Activated naive CD8-positive, alpha-beta T cell (primary cell): ENCODE data around the gene CD200.

Experiments used
- H3K27ac Mint-ChIP-seq: one replicate; pipeline ENCODE4 v1.8.0; 2021; ENCODE audit warnings: mixed read lengths
- H3K27me3 Mint-ChIP-seq: one replicate; pipeline ENCODE4 v1.8.0; 2021; ENCODE audit warnings: mixed read lengths
- H3K36me3 Mint-ChIP-seq: one replicate; pipeline ENCODE4 v1.8.0; 2021; ENCODE audit warnings: mixed read lengths
- H3K4me1 Mint-ChIP-seq: one replicate; pipeline ENCODE4 v1.8.0; 2021; ENCODE audit warnings: low read depth, mixed read lengths
- H3K4me3 Mint-ChIP-seq: one replicate; pipeline ENCODE4 v1.8.0; 2021; ENCODE audit warnings: mild to moderate bottlenecking, mixed read lengths
- H3K9me3 Mint-ChIP-seq: one replicate; pipeline ENCODE4 v1.8.0; 2021; ENCODE audit warnings: low read depth, mixed read lengths

Gene CD200

GRCh38 chr3:112315791-112316190 is 17.2 kb upstream of the CD200 start:
- Mint-ChIP-seq H3K4me1 (no peaks in the 10 kb centered on the region), H3K4me3 (no peak overlapping the region), H3K27ac (no peak overlapping the region), H3K9me3 (no peaks in the 10 kb centered on the region), H3K27me3 (no peaks in the 10 kb centered on the region), H3K36me3 (no peaks in the 10 kb centered on the region)

- Mint-ChIP-seq H3K27ac (no peak overlapping the region), H3K4me1 (no peaks in the 10 kb centered on the region), H3K27me3 (peaks cover 4% of the 10 kb centered on the region), H3K4me3 (no peak overlapping the region), H3K9me3 (no peaks in the 10 kb centered on the region), H3K36me3 (no peaks in the 10 kb centered on the region)
Observed at GRCh38 chr3:112319516-112320276, 13.3 kb upstream of the CD200 start.

- no peaks in the 10 kb centered on the region for H3K9me3 Mint-ChIP-seq
- no peak overlapping the region for H3K4me3 Mint-ChIP-seq
- no peaks in the 10 kb centered on the region for H3K36me3 Mint-ChIP-seq
- H3K4me1 Mint-ChIP-seq, result no peaks in the 10 kb centered on the region
- H3K27me3 Mint-ChIP-seq, result peaks cover 6% of the 10 kb centered on the region
- no peak overlapping the region for H3K27ac Mint-ChIP-seq
Observed at GRCh38 chr3:112320691-112321090, 12.3 kb upstream of the CD200 start.

DNA sequence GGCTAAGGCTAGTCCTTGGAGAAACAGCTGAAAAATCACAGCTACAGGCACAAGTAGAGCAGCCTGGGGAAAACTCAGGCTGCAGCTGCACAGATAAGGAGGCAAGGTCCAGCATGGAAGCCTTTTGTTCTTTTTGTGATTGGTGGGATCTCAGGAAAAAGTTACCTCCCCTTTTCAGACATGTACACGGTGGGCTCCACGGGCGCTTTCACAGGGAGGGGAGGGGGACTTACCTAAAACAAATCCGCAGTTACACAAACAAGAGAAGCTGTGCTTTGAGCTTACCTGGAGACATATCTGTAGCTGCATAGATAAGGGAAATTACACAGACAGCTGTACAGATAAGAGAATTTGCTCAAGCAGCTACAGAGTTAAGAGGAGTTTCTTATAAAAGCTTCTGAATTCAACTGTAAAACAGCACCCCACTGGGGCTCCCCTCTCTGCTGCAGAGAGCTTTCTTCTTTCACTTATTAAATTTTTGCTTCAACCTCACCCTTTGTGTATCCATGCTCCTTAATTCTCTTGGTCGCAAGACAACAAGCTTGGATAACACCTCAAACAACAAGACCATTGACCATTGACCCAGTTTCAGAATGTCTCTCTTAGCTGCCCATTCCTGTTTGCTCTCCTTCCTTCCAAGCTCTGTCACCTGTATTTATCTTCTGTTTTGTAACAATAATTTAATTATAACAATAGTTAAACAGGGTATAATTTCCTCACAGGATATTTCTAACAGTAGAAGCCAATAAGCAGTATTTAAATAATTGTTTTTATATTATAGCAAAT is 10.9 kb upstream of the CD200 start:
- Mint-ChIP-seq H3K4me3 (no peak overlapping the region), H3K27ac (no peak overlapping the region), H3K36me3 (no peaks in the 10 kb centered on the region), H3K27me3 (peaks cover 6% of the 10 kb centered on the region), H3K4me1 (no peaks in the 10 kb centered on the region), H3K9me3 (no peaks in the 10 kb centered on the region)

DNA sequence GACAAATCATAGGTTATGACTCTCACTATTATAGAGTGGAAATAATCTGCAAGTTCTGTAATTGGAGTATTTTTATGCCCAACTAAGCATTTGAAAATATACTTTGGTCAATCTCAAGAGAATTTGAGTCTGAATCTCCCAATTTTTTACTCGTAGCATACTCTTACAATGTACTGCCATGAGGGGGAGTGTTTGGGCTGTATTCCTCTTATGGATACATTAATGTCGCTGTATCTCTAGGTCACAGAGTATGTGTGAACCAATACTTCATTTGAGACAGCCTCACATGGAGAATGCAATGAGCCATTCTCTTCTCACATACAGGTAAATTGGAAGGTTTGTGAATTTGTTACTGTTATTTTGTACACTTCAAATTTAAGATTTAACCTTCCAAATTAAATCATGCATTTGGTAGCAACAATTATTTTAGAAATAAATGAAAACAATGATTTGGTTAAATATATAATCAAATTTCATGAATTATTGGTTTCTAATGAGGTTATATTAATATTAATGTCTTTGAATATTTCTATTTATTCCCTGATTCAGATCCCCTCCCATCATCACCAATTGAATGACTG is 5.5 kb upstream of the CD200 start:
- no peak overlapping the region for H3K4me3 Mint-ChIP-seq
- peaks cover 8% of the 10 kb centered on the region for H3K4me1 Mint-ChIP-seq
- peaks cover 6% of the 10 kb centered on the region for H3K27me3 Mint-ChIP-seq
- H3K36me3 Mint-ChIP-seq, result no peaks in the 10 kb centered on the region
- no peaks in the 10 kb centered on the region for H3K9me3 Mint-ChIP-seq
- H3K27ac Mint-ChIP-seq, result no peak overlapping the region

GRCh38 chr3:112331851-112332250 is 1.1 kb upstream of the CD200 start:
- Mint-ChIP-seq H3K4me1 (peaks cover 42% of the 10 kb centered on the region), H3K4me3 (peak overlapping the region; percentile 69), H3K27me3 (no peaks in the 10 kb centered on the region), H3K36me3 (peaks cover 4% of the 10 kb centered on the region), H3K9me3 (no peaks in the 10 kb centered on the region), H3K27ac (no peak overlapping the region)

DNA sequence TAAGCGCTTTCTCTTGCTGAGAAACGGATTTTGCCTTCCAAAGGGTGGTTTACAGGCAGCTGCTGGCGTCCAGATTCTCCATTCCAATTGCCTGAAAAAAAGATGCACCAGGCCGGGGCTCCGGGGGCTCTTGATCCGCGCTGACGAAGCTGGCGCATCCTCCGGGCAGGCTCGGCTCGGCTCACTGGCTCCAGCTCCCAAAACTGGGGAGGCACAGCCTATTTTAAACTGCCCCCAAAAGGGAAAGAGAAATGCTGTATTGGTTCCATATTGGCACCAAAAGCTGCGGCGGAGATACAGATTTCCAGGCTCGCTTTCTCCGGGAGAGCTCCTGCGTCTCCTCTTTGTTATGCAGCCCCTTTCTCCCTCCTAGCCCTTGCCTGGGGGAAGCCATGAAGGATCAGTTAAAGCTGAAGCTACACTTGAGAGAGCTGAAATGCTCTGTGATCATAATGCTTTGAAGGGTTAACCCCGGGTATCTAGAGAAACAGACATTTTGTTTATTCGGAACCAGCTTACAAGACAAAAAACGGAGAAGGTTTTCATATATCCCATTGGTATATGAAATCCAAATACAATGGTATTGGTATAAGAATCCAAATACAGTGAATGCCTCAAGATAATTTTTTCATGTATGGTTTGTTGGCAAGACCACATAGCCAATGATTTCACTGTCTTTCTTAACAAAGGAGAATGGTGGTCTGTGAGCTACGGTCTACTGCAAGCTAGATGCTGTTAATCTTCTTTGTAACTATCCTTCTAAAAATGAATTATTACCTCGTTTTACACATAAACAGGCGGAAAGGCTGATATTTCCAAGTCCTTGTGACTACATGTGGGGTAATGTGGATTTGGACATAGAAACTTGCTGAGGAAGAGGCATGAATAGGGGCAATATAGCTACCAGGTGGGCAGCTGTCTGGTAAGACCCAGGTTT is 693 bp downstream of the CD200 start:
- H3K4me1 Mint-ChIP-seq, result peaks cover 58% of the 10 kb centered on the region
- H3K36me3 Mint-ChIP-seq, result peaks cover 16% of the 10 kb centered on the region
- peak overlapping the region; percentile 94 for H3K4me3 Mint-ChIP-seq
- no peaks in the 10 kb centered on the region for H3K9me3 Mint-ChIP-seq
- H3K27ac Mint-ChIP-seq, result peak overlapping the region; percentile 75
- no peaks in the 10 kb centered on the region for H3K27me3 Mint-ChIP-seq

DNA sequence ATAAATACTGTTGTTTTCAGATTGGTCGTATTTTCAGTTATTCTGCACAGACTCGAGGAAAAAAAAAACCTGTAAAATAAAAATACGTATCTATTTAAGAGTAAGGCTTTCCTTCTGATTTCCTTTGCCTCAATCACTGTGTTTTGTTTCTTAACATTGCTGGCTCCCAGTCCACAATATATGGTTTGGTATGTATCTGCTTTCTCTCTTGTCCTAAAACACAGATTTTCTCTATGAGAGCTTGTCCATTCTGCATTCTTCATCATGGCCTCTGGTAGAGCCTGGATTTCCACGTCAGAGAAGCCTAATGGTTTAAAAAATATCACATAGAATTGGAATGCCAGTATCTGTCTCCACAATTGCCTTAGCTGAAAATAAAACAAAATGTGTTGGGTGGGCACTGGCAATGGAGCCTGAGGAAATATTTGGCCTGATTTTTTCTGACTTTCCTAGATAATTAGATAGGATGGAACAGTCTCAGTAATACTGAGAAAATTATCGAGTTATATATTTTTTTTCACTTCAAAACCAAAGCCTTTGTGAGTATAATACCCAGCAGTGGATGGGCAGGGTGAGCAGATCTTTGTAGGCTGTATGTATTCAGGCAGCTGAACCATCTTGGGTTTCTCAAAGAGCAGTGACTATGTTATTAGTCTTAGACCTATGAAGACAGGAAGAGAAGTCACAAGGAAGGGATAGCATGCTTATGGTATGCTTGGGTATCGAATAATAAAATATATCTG is 1.9 kb downstream of the CD200 start:
- Mint-ChIP-seq H3K4me1 (peaks cover 69% of the 10 kb centered on the region), H3K27me3 (no peaks in the 10 kb centered on the region), H3K4me3 (peak overlapping the region; percentile 94), H3K36me3 (peaks cover 18% of the 10 kb centered on the region), H3K27ac (peak overlapping the region; percentile 76), H3K9me3 (no peaks in the 10 kb centered on the region)

DNA sequence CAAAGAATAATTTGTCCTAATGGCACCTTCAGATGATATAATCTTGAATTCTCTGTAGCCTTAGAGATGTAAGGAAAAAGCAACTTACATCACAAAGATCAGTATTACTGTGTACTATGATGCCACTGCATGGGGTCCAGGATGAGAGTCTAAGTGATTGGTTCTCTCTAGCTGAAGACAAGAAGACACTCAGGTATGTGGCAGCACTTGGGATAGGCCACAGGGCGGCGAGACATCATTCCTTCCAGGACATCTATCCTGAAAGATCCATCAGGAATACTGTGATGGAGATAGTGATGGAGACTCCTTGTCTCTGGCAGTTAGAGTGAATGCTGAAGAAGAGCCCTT is 2.5 kb downstream of the CD200 start:
- Mint-ChIP-seq H3K4me1 (peaks cover 71% of the 10 kb centered on the region), H3K27ac (peak overlapping the region; percentile 76), H3K4me3 (peak overlapping the region; percentile 94), H3K36me3 (peaks cover 21% of the 10 kb centered on the region), H3K27me3 (no peaks in the 10 kb centered on the region), H3K9me3 (no peaks in the 10 kb centered on the region)

GRCh38 chr3:112338021-112338726 is 5.2 kb downstream of the CD200 start:
- Mint-ChIP-seq H3K36me3 (peaks cover 31% of the 10 kb centered on the region), H3K27me3 (no peaks in the 10 kb centered on the region), H3K4me3 (peak overlapping the region; percentile 94), H3K4me1 (peaks cover 75% of the 10 kb centered on the region), H3K9me3 (peaks cover 4% of the 10 kb centered on the region), H3K27ac (peak overlapping the region; percentile 92)

- Mint-ChIP-seq H3K36me3 (peaks cover 32% of the 10 kb centered on the region), H3K4me3 (peak overlapping the region; percentile 94), H3K9me3 (peaks cover 5% of the 10 kb centered on the region)
Observed at GRCh38 chr3:112338727-112339056, 5.7 kb downstream of the CD200 start.

GRCh38 chr3:112339134-112339533 is 6.2 kb downstream of the CD200 start:
- peaks cover 70% of the 10 kb centered on the region for H3K4me1 Mint-ChIP-seq

More at GRCh38 chr3:112338727-112339056, 5.7 kb downstream of the CD200 start:
- peak overlapping the region; percentile 92 for H3K27ac Mint-ChIP-seq
- H3K4me1 Mint-ChIP-seq, result peaks cover 74% of the 10 kb centered on the region
- no peaks in the 10 kb centered on the region for H3K27me3 Mint-ChIP-seq

DNA sequence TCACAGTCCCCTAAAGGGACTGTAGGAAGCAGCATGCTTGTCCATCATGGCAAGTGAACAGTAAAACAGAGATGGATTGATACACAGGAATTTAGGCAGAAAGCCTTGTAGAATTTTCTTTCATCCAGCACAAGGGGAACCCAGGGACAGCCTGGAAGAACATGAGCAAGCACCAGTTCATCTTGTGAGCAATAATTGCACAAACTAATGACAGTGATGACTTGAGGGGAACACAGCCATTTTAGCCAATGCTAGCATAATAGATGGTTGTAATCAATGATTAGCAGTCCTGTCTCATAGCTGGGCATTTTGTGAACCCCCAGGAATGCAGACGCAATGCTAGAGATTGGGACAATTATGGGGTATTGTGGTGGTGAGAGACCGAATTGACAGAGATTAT is 6.7 kb downstream of the CD200 start:
- Mint-ChIP-seq H3K4me3 (peak overlapping the region; percentile 94), H3K9me3 (peaks cover 8% of the 10 kb centered on the region), H3K36me3 (peaks cover 41% of the 10 kb centered on the region), H3K27me3 (no peaks in the 10 kb centered on the region), H3K27ac (peak overlapping the region; percentile 80), H3K4me1 (peaks cover 69% of the 10 kb centered on the region)

More at GRCh38 chr3:112339134-112339533, 6.2 kb downstream of the CD200 start:
- Mint-ChIP-seq H3K36me3 (peaks cover 36% of the 10 kb centered on the region), H3K27me3 (no peaks in the 10 kb centered on the region), H3K4me3 (peak overlapping the region; percentile 94), H3K27ac (peak overlapping the region; percentile 80), H3K9me3 (peaks cover 8% of the 10 kb centered on the region)
